ENCODE results near the gene ABCA9. TPM values are rescaled to one million over a fixed set of nuclear protein-coding genes. Genes with fewer than 3 reads are reported as not detected.
"Not testable (repeated sequence)": the region's sequence is repeated elsewhere in the genome, so short reads cannot be mapped to it uniquely, and the experiment has no call there.

The ABCA9 gene
- polyA plus RNA-seq, 4 donors = 2.0 to 2.9 (median 2.7) TPM

DNA sequence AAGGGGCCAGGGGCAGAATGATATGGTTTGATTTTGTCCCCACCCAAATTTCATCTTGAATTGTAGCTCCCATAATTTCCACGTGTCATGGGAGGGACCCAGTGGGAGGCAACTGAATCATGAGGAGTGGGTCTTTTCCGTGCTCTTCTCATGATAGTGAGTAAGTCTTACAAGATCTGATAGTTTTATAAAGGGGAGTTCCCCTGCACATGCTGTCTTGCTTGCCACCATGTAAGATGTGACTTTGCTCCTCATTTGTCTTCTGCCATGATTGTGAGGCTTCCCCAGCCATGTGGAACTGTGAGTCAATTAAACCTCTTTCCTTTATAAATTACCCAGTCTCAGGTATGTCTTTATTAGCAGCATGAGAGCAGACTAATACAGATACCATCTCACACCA lies 101.6 kb downstream of the ABCA9 start:
- not testable (repeated sequence) for DNase-seq (ENCODE audit: low read depth in 4 of 4, low spot score in 3 of 4)

DNA sequence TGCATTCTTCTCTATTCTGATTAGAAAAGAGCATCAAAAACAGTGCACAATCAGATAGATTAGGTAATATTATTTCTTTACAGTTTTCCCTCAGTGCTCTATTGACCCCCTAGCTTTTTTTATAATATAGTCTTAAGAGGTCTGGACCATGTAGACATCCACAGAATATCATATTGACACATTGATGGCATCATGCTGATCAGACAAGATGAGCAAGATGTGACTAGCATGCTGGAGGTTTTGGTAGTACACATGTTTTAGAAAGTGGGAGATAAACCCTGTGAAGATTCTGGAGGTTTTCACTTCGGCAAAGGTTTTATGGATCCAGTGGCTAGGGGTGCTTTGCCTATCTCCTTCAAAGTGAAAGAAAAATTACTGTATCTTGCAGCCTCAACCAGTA lies 102.8 kb downstream of the ABCA9 start:
- DNase-seq (ENCODE audit: low read depth in 4 of 4, low spot score in 3 of 4) = no peak

DNA sequence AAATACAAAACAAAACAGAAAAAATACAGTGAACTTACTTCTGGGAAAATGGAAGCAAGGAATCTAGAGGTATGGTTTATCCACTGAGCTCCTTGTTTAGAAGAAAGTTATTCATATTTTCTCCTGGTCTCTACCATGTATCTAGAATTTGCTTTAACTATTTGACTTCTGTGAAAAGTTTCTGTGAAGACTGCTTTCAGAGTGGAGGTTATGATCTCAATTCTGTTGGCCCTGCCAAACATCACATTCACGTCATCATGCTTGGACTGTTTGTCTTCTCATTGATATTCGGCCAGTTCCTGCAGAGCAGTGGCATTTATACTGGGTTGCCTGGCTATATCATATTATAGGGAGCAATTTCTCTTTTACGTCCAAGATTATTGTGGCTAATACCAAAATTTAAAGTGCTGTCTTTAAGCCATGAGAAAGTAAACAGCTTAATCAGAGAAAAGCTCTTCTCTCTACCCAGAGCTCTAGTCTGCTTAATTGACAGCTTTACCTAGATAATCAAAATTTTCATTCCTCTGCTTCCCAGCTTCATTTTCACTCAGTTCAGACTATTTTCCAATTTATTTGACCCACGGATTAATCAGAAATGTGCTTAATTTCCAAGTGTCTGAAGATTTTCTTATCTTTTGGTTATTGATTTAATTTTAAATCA lies 105.4 kb downstream of the ABCA9 start, which contains the start of gene ABCA8:
ABCA8 (minus strand) TSS at position 212 of the 661 bp plus-strand sequence. CDS start 13,358 bp downstream, outside the sequence.
- DNase-seq (ENCODE audit: low read depth in 4 of 4, low spot score in 3 of 4) = no peak

DNA sequence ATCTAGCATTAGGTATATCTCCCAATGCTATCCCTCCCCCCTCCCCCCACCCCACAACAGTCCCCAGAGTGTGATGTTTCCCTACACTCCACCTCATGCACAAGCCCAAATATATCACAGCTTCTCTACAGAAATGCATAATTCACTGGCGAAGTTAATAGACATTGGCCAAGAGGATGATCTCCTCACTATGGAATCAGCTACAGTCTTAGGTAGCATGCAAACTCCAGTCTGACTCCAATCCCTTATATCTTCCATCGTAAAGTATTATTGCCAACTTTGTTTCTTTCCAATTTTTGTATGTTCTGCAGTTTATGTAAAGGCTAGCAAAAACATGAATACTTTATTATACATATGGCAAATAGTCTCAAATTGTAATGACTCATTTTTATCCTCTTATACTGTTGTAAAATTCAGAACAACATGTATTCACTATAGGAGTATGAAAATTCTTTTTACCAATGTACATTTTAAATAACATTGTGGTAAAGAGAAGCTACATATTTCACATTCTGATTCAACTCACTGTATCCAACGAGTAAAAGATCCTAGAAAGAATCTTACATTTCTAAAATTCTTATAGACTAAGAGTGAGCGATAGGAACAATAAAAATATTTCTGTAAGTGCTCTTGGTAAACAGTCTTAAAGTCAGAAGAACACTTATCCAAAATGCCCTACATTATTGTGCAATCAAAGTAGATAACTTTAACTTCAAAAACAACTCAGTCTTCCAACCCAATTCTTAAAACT lies 106.4 kb downstream of the ABCA9 start:
- no peak for DNase-seq (ENCODE audit: low read depth in 4 of 4, low spot score in 3 of 4)

DNA sequence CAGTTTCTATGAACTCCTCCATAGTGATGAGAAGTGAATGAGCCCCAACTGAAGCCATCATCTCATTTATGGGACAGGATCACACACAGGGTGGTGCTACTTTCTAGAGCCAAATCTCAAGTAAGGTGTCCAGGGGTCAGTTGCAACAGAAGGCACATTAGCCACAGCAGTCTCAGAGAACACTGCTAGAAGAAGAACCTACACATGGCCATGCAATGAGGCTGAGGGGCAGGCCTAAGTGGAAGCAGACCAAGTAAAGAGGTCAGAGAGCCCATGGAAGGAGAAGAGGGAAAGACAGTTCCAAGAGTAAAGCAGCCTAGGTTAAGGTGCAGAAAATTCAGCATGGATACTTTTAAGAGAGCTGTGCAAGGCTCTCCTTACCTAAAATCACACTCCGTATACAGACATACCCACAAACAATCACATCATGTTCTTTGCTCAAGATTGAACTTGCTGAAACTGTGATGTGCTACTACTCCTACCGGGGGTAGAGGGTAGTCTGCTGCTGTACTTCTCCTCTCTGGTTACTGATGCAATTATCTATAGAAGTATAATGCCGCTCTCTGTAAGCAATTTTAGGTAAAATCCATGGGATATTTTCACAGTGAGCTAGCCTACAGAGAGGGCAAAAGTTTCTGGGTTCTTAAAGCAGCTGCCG lies 107.3 kb downstream of the ABCA9 start:
- no peak for DNase-seq (ENCODE audit: low read depth in 4 of 4, low spot score in 3 of 4)

DNA sequence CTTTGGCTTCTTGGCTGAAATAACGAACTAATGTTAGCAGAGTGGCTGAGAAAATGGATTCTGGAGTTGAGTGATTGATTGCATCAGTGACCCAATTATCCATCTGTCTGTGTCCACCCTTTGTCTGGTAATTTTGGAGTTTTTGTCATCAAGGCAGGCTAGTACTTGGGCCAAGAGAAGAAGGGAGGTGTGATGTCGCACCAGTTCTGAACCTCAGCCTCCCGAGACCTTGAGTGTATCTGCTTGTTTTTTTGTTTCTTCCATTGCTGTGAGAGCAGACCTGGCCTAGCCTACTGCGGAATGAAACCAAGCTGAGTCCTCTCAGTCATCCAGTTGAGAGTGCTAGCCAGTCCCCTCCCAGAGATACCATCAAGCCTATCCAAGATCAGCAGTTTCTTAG lies 110.0 kb downstream of the ABCA9 start:
- no peak for DNase-seq (ENCODE audit: low read depth in 4 of 4, low spot score in 3 of 4)

DNA sequence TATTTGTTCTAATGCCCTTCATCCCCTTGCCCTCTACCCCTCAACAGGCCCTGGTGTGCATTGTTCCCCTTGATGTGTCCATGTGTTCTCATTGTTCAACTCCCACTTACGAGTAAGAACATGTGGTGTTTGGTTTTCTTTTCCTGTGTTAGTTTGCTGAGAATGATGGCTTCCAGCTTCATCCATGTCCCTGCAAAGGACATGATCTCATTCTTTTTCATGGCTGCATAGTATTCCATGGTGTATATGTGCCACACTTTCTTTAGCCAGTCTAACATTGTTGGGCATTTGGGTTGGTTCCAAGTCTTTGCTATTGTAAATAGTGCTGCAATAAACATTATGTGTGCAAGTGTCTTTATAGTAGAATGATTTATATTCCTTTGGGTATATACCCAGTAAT lies 112.9 kb downstream of the ABCA9 start:
- DNase-seq (ENCODE audit: low read depth in 4 of 4, low spot score in 3 of 4) = not testable (repeated sequence)

DNA sequence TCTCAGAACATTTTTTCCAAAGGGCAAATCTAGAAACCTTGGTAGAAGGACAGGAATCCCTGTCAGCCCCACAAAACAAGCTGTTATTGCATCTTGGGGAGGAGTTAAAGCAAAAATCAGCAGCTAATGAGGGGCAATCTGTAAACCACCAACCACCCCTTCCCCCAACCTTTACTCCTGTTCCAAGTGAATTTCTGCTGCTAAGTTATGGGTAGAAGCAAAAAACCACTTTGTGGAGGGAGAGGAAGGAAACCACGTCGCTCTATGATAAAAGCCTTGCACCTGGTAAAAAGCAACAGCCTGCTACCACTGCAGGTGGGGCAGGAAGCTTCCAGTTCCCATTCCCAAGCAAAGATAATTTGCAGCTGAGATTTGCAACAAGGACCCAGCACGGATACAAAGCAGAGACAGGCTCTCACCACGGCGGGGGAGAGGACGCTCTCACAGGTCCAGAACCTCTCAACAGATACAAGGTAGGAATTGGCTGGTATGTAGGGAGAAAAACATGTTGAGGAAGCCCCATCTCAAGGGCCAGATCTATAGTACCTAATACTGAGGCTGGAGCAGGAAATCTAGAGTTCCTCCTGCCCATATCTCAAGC lies 116.2 kb downstream of the ABCA9 start:
- no peak for DNase-seq (ENCODE audit: low read depth in 4 of 4, low spot score in 3 of 4)

DNA sequence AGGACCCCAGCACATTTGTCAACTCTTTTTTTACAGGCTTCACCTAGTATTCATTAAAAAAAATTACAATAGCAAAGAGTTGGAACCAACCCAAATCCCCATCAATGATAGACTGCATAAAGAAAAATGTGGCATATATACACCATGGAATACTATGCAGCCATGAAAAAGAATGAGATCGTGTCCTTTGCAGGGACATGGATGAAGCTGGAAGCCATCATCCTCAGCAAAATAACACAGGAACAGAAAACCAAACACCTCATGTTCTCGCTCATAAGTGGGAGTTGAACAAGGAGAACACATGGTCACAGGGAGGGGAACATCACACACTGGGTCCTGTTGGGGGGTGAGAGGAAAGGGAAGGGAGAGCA lies 116.9 kb downstream of the ABCA9 start:
- not testable (repeated sequence) for DNase-seq (ENCODE audit: low read depth in 4 of 4, low spot score in 3 of 4)

DNA sequence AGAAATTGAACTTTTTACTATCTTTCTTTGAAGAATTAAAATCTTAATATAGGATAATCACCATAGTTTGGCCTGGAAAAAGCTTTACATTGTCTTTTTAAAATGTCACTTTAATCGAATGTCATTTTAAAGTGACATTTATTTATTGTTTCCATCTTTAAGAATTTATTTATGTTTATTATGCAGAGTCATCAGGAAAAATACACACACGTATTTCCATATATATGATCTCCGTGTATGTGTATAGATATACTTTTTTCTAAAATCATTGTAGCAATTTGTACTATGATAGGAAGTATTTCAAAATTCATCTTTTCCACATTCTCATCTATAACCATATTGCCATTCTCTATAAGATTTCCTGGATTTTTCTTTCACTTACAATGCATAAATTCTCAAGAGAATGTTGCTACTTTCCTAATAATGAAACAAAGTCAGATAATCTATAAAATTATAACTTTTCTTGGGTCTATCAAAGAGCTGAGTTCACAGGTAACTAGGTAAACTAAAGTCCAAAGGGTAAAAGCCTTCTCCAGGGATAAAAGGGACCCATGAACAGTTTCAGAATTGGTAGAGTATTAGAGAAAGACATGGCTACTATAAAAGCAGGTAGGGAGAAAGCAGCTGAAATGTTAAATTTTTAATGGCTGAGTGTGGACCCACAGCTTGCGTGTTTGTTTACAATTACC lies 117.5 kb downstream of the ABCA9 start:
- no peak for DNase-seq (ENCODE audit: low read depth in 4 of 4, low spot score in 3 of 4)

DNA sequence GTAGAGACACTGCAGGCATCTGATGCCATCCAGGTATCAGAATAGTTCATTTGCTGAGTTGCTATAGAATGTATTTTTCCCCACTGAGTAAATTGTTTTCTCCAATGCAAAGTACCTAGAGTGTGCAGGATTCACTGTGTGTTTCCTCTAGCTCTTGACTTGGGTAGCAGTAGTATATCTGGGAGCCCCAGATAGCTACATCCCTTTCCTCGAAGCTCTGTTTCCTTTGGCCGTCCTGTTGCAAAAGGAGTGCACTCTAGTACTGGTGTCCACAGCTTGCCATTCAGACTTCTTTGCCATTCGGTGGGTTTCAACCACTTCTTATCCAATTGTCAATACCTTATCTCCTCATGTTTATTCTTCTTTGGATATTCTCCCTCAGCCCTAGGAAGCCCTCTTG lies 118.3 kb downstream of the ABCA9 start:
- no peak for DNase-seq (ENCODE audit: low read depth in 4 of 4, low spot score in 3 of 4)

DNA sequence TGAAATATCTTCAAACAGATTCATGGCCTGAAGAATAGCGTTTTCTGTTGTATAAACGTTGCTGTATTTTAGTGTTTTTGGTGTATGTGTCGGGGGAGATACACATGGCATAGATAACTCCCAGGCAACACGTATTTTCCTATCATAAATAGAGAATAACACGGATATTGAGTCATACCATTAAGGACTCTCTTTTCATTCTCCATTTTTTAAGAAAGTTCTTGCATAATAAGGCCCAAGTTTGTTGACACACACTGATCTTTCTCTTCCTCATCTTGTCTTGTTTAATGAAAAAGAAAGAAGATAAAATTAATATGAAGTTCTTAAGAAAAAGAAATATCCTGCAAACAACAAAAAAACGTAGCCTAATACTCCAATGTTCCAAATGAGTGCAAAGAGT lies 119.0 kb downstream of the ABCA9 start:
- DNase-seq (ENCODE audit: low read depth in 4 of 4, low spot score in 3 of 4) = no peak

DNA sequence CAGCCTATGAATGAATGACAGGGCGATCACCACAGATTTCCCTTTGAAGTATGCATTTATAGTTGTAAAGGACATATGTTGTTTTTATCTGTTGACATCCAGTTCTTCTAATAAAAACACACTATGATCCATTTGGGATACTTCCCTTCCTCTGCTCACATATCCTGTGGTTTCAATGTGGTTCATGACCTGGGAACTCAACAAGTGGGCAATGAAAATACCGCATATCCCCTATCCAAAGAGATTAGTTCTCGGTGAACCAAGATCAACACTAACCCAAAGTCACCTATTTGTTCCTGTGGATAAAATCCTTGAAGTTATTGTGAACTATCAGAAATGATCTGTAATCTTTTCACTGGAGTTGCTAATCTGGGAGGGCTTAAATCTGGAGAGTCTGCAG lies 121.5 kb downstream of the ABCA9 start:
- DNase-seq (ENCODE audit: low read depth in 4 of 4, low spot score in 3 of 4) = no peak

DNA sequence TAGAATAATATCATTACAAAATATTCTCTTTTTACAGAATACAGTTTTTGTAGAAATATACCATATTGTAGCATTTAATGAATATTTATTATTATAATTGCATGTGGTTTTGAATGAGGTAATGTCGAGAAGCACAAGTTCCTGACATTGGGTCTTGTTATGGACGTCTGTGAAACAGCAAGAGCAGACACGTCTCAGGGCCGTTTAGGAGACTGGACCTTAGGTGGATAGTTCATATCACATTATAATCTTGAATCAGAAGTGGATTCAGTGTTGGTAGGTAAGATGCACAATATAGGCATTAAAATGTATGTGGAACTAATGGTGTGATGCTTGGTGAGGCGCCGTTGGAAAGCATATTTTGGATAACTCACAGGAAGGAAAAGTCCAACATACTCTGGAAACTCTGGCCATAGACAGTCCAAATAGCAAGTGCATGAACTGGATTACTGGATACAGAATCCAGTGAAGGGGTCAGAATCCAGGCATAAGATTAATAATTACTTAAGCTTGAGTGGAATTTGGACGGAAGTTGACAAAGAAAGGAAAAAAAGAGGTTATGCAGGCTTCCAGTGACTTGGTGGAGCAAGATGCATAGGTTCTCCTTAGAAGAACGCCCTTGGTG lies 122.7 kb downstream of the ABCA9 start:
- peak in 1 of 4 donors; percentile 0 for DNase-seq (ENCODE audit: low read depth in 4 of 4, low spot score in 3 of 4)

DNA sequence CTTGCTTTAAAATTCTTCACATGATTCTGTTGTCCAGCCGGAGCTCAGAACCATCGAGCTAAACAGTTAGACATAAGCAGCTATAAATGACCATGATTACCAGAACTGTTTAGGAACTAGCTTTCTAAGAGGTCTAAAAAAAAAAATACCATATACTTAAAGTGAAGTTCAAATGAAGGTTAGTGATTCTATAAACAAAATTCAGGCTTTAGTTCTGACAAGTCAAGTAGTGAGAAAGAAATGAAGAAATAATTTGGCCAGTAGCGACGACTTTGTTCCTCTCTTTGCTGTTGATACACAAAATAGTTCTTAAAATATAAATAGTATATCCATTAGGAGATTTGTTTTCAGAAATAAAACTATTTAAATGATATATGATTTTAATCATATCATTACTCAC lies 133.2 kb downstream of the ABCA9 start:
- DNase-seq (ENCODE audit: low read depth in 4 of 4, low spot score in 3 of 4) = no peak

DNA sequence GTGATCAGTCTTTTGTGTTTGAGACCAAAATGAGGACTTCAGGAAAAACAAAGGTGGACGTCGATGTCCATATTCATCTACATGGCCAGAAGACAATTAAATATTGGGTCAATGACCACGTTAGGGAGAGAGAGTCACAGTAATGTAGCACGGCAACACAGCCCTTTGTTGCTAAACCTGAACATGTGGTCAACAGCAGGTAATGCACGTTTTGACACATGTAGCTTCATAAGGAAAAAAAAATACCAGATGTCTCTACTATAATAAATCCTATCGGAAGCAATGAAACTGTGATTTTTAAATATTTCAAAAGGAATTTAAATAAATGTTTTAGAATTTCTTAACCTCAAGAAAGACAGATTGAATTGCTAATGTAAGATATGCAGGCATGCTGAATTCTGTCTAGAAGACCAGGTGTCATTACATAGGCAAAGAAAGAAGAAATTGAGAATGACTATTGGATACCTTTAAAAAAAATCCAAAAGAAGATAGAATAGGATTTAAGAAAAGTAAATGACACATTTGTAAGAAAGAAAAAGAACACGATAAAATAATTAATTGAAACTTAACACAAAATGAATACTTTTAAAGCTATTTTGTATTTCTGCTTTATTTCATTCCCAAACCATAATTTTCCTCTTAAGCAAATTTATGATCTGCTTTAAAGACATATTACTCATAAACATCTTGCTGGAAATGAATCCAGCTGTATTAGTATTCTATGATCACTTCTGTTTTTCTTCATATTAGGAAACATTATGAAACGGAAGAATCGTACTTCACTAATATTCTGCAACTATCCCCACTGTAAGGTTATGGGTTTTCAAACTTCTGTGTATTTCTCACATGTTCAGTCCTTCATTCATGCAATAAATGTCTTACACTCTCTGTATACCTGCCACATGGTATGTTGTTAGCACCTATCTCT lies 135.7 kb downstream of the ABCA9 start:
- DNase-seq (ENCODE audit: low read depth in 4 of 4, low spot score in 3 of 4) = no peak

All from right renal pelvis (tissue), 4 donors.